ENCODE measurements around the gene ANKRD49. TPM values are rescaled to one million over a fixed set of nuclear protein-coding genes. Genes with fewer than 3 reads are reported as not detected.

The ANKRD49 gene
- total RNA-seq, 1 donor from 2014 or later = 15.0 TPM

GRCh38 chr11:94459576-94459975 lies 34.2 kb upstream of the ANKRD49 start:
- no peak for TF ChIP-seq CTCF (conservative IDR thresholded peaks at IDR 0.05)
- H3K4me3 Mint-ChIP-seq = no peak overlapping the region

GRCh38 chr11:94469416-94469815 lies 24.4 kb upstream of the ANKRD49 start:
- Mint-ChIP-seq H3K9me3 (no peaks in the 10 kb centered on the region), H3K36me3 (peaks cover 26% of the 10 kb centered on the region), H3K27me3 (no peaks in the 10 kb centered on the region), H3K4me1 (ENCODE audit: unreplicated experiment) (no peaks in the 10 kb centered on the region), H3K27ac (no peak overlapping the region), H3K4me3 (no peak overlapping the region)
- TF ChIP-seq CTCF (conservative IDR thresholded peaks at IDR 0.05) = no peak
- no peak for DNase-seq (ENCODE audit: extremely low spot score, unreplicated experiment)

More at GRCh38 chr11:94459576-94459975, 34.2 kb upstream of the ANKRD49 start:
- no peak overlapping the region for H3K27ac Mint-ChIP-seq
- no peaks in the 10 kb centered on the region for H3K9me3 Mint-ChIP-seq
- H3K4me1 Mint-ChIP-seq (ENCODE audit: unreplicated experiment) = no peaks in the 10 kb centered on the region
- no peak for DNase-seq (ENCODE audit: extremely low spot score, unreplicated experiment)
- H3K27me3 Mint-ChIP-seq = no peaks in the 10 kb centered on the region
- peaks cover 22% of the 10 kb centered on the region for H3K36me3 Mint-ChIP-seq

- no peak for TF ChIP-seq CTCF (conservative IDR thresholded peaks at IDR 0.05)
- Mint-ChIP-seq H3K27me3 (no peaks in the 10 kb centered on the region), H3K4me3 (no peak overlapping the region), H3K4me1 (ENCODE audit: unreplicated experiment) (peaks cover 6% of the 10 kb centered on the region), H3K36me3 (peaks cover 20% of the 10 kb centered on the region), H3K9me3 (no peaks in the 10 kb centered on the region), H3K27ac (no peak overlapping the region)
- no peak for DNase-seq (ENCODE audit: extremely low spot score, unreplicated experiment)
Measured at GRCh38 chr11:94472916-94473799, 20.6 kb upstream of the ANKRD49 start.

- no peaks in the 10 kb centered on the region for H3K9me3 Mint-ChIP-seq
- peaks cover 35% of the 10 kb centered on the region for H3K36me3 Mint-ChIP-seq
- H3K27ac Mint-ChIP-seq = peak overlapping the region; percentile 10
- H3K27me3 Mint-ChIP-seq = no peaks in the 10 kb centered on the region
- H3K4me1 Mint-ChIP-seq (ENCODE audit: unreplicated experiment) = peaks cover 6% of the 10 kb centered on the region
- TF ChIP-seq CTCF (conservative IDR thresholded peaks at IDR 0.05) = no peak
- no peak for DNase-seq (ENCODE audit: extremely low spot score, unreplicated experiment)
- H3K4me3 Mint-ChIP-seq = peak overlapping the region; percentile 49
Measured at GRCh38 chr11:94477624-94478023, 16.2 kb upstream of the ANKRD49 start.

GRCh38 chr11:94481342-94481741 lies 12.4 kb upstream of the ANKRD49 start:
- Mint-ChIP-seq H3K4me3 (no peak overlapping the region), H3K27me3 (no peaks in the 10 kb centered on the region), H3K27ac (no peak overlapping the region), H3K4me1 (ENCODE audit: unreplicated experiment) (peaks cover 6% of the 10 kb centered on the region), H3K9me3 (no peaks in the 10 kb centered on the region), H3K36me3 (peaks cover 31% of the 10 kb centered on the region)
- no peak for TF ChIP-seq CTCF (conservative IDR thresholded peaks at IDR 0.05)
- DNase-seq (ENCODE audit: extremely low spot score, unreplicated experiment) = no peak
